GM18861 (cell line): Measurements from ENCODE around the gene HIVEP2.

Experiments
- ATAC-seq: cut with Tn5 transposase; IDR thresholded peaks from one replicate; pipeline ENCODE4 v1.9.1; 2021; ENCODE audit not compliant: unreplicated experiment

HIVEP2 gene

GRCh38 chr6:142946181-142946923 lies 1.4 kb upstream of the HIVEP2 start:
- peak; percentile 15 for ATAC-seq

- no peak for ATAC-seq
These were observed 637 bp upstream of the HIVEP2 start for GRCh38 chr6:142945446-142946180.

- ATAC-seq = no peak
These were observed 590 bp downstream of the HIVEP2 start for GRCh38 chr6:142944124-142945048.

GRCh38 chr6:142943711-142944123 lies 1.3 kb downstream of the HIVEP2 start:
- no peak for ATAC-seq

- ATAC-seq = peak; percentile 17
These were observed 2.2 kb downstream of the HIVEP2 start for GRCh38 chr6:142942805-142943227.

- ATAC-seq = no peak
These were observed 2.7 kb downstream of the HIVEP2 start for GRCh38 chr6:142942238-142942637.

GRCh38 chr6:142941018-142941417 lies 4.0 kb downstream of the HIVEP2 start:
- no peak for ATAC-seq

- no peak for ATAC-seq
These were observed 4.5 kb downstream of the HIVEP2 start for GRCh38 chr6:142940487-142940886.

- ATAC-seq = no peak
These were observed 6.5 kb downstream of the HIVEP2 start for GRCh38 chr6:142938510-142938909.

- ATAC-seq = no peak
These were observed 7.0 kb downstream of the HIVEP2 start for GRCh38 chr6:142937986-142938385.

GRCh38 chr6:142935553-142936517 lies 9.1 kb downstream of the HIVEP2 start:
- ATAC-seq = peak; percentile 55

GRCh38 chr6:142934599-142934998 lies 10.4 kb downstream of the HIVEP2 start:
- ATAC-seq = no peak

GRCh38 chr6:142934106-142934505 lies 10.9 kb downstream of the HIVEP2 start:
- ATAC-seq = no peak

GRCh38 chr6:142933701-142934100 lies 11.3 kb downstream of the HIVEP2 start:
- no peak for ATAC-seq

GRCh38 chr6:142932889-142933288 lies 12.1 kb downstream of the HIVEP2 start:
- no peak for ATAC-seq

GRCh38 chr6:142929751-142930358 lies 15.1 kb downstream of the HIVEP2 start:
- no peak for ATAC-seq

- no peak for ATAC-seq
These were observed 17.1 kb downstream of the HIVEP2 start for GRCh38 chr6:142927904-142928303.

GRCh38 chr6:142927271-142927580 lies 17.8 kb downstream of the HIVEP2 start:
- ATAC-seq = no peak

GRCh38 chr6:142926494-142927270 lies 18.3 kb downstream of the HIVEP2 start:
- peak; percentile 81 for ATAC-seq
